Activated T-cell treated with anti-CD3 and anti-CD28 coated beads for 1 hour (primary cell): Measurements from ENCODE around the gene IBSP.

Source experiments
- DNase-seq: peaks from one replicate; pipeline ENCODE4 v3.0.0-alpha.2; 2020; ENCODE audit warnings: low read depth

The IBSP gene

GRCh38 chr4:87838205-87838604 lies 38.9 kb downstream of the IBSP start:
- DNase-seq: no peak

- DNase-seq: no peak
Measured at GRCh38 chr4:87838890-87839591, 39.7 kb downstream of the IBSP start.

- DNase-seq: no peak
Measured at GRCh38 chr4:87839592-87839946, 40.2 kb downstream of the IBSP start.

DNA sequence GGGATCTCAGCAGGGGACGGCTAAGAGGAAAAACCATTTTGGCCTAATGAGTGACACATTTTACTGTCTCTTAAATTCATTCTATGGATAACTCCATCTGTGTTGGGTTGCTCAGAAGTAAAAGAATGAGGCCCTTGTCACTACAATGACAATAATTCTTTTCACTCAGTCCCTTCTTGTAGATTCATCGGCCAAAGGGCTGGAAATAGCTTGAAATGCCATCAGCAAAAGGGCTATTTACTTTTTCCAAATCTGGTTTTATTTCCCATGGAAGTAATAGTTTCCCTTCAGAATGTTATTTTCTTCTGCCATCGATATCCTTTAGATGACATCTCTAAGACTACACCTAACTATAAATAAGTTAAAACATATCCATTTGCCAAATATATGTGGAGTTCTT lies 40.8 kb downstream of the IBSP start:
- DNase-seq: no peak

GRCh38 chr4:87843936-87844335 lies 44.6 kb downstream of the IBSP start:
- no peak for DNase-seq

DNA sequence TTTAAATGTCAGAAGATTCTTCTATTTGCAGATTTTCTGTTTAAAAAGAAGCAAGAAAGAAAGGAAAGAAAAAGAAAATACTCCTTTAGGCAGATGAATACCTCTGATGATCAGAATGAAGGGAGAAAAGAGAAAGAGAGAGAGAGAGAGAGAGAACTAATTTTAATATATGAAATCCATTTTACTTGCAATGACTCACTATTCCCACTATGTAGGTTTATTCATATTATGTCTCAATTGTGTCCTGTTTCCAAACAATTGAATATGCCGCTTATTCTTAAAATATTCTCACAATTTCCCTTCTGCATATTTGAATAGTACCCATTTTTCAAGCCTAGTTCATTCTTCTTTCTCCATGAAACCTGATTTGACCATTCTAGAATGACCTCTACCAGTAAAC lies 45.1 kb downstream of the IBSP start:
- DNase-seq: no peak

DNA sequence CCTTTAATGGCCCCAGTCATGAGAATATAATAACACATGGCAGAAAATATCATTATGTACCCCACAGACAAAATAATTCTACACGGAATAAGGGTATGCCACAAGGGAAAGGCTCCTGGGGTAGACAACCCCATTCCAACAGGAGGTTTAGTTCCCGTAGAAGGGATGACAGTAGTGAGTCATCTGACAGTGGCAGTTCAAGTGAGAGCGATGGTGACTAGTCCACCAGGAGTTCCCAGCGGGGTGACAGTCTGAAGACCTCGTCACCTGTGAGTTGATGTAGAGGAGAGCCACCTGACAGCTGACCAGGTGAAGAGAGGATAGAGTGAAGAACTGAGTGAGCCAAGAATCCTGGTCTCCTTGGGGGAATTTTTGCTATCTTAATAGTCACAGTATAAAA lies 46.9 kb downstream of the IBSP start:
- no peak for DNase-seq

- no peak for DNase-seq
Measured at GRCh38 chr4:87848622-87849351, 49.4 kb downstream of the IBSP start.

DNA sequence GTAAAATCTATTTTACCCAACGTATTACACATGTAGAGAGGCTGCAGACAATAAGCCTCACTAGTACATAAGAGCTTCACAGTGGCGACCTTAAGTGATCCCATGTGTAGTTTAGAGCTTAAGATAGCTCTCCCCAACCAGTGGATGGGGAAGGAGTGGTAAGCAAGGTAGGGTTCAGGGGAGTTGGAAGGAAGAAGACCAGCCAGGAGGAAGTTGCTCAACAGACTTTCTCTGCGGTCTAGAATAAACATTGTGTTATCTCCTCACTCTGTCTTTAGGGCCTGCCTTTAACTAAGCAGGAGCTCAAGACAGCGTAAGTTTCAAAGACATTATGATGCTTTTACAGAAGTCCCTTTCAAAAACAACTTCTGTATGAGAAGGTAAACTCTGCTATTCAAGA lies 50.3 kb downstream of the IBSP start:
- no peak for DNase-seq

- no peak for DNase-seq
Measured at GRCh38 chr4:87851332-87851731, 52.0 kb downstream of the IBSP start.

DNA sequence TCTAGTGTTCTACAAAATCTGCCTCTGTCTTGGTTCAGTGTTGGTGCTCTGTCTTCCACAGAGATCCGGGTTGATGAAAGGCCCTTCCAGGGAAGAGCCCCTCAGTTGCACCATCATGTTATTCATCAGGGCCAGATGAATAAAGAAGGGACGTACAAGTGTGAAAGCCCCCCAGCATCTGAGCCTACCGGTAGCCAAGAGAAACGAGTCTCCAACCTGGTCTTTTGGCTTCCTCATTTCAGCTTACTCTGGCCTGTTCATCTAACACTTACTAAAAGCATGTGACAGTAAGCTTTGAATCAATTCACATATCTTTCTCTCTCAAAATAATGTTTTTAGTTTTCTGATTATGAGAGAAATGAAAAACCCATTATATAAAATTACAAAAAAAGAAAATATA lies 52.6 kb downstream of the IBSP start:
- DNase-seq: no peak

- DNase-seq: no peak
Measured at GRCh38 chr4:87853108-87853507, 53.8 kb downstream of the IBSP start.

GRCh38 chr4:87853891-87854290 lies 54.5 kb downstream of the IBSP start:
- no peak for DNase-seq

GRCh38 chr4:87855559-87855958 lies 56.2 kb downstream of the IBSP start:
- DNase-seq: no peak

DNA sequence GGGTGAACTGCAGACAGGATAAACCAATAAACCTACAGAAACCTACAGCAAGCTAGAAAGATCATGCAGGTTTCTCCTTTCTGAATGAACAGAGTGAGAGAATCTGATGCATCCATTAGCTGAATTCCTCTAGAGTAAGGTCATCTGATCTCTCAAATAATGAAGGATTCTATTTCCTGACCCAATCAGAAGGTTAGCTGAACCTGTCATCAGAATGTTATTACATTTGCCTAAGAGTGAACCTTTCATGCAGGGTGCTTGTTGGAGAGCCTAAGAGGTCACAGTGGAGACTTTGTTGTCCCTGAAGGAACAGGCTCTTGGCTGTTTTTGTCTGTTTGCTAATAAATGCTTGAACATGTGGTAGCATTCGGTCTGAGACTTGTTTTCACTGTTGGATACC lies 57.5 kb downstream of the IBSP start:
- DNase-seq: no peak

GRCh38 chr4:87857789-87858188 lies 58.4 kb downstream of the IBSP start:
- no peak for DNase-seq
